ES-I3 (cell line): ENCODE measurements around the gene RAET1E.
"Not testable (repeated sequence)": the region's sequence is repeated elsewhere in the genome, so short reads cannot be mapped to it uniquely, and the experiment has no call there.

Experiments used
- H3K36me3 ChIP-seq: 2 replicates; pipeline ENCODE4 v1.6.1; 2013; ENCODE audit warnings: mild to moderate bottlenecking, low read length, control low read depth, moderate library complexity; ENCODE audit not compliant: insufficient read depth
- H3K4me1 ChIP-seq: 2 replicates; pipeline ENCODE4 v1.6.1; 2013; ENCODE audit warnings: mild to moderate bottlenecking, control low read depth, low read length; ENCODE audit not compliant: insufficient read depth
- H3K9ac ChIP-seq: 2 replicates; pipeline ENCODE4 v1.6.1; 2013; ENCODE audit warnings: low read depth, mild to moderate bottlenecking, low read length, moderate library complexity
- H3K9me3 ChIP-seq: 2 replicates; pipeline ENCODE4 v1.6.1; 2013; ENCODE audit warnings: mild to moderate bottlenecking, low read length, moderate library complexity; ENCODE audit not compliant: control insufficient read depth, insufficient read depth

Gene RAET1E

DNA sequence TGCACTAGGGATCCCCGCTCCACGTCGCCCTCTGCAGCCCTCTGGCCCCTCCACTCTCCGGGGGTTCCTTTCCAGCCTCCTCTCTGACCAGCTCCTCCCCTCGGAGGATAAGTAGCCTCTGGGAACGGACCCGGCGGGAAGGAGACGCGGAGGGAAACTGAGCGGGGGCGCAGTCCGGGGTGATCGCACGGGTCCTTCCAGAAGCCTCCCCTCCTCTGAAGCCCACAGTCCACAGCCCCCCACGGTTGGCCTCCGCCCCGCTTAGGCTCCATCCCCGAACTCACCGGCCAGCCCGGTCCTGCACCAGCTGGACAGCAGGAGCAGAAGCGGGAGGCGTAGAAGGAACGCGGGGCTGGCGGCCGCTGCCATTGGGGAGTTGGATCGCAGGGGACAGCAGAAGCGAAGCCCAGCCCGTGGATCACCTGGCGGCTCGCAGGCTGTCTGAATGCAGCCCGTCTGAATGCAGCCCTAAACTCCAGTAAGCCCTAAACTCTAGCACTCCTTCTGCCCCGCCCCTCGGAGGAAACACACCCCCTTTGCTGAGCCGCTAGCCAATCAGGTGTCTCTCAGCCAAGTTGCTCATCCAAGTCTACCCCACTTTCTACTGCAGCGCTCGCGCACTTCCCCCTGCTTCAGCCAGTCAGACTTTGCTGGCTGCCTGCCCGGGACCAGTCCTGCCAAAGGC lies 24.9 kb upstream of the RAET1E start, which contains the start of gene RAET1G:
Gene RAET1G (minus strand): TSS at position 480 of the 685 bp plus-strand sequence. CDS start 111 bp downstream, at position 369.
- no peaks in the 10 kb centered on the region for H3K4me1 ChIP-seq
- no peaks in the 10 kb centered on the region; the same call in 1 of the 2 replicates for H3K9me3 ChIP-seq
- H3K9ac ChIP-seq: peak within 1 kb of the TSS; percentile 49; the same call in 1 of the 2 replicates
- H3K36me3 ChIP-seq: no peaks in the 10 kb centered on the region

GRCh38 chr6:149922091-149922490 lies 24.2 kb upstream of the RAET1E start:
- H3K9me3 ChIP-seq, H3K4me1 ChIP-seq, H3K36me3 ChIP-seq: not testable (repeated sequence)
- H3K9ac ChIP-seq: peak overlapping the region; percentile 43; the same call in 1 of the 2 replicates

DNA sequence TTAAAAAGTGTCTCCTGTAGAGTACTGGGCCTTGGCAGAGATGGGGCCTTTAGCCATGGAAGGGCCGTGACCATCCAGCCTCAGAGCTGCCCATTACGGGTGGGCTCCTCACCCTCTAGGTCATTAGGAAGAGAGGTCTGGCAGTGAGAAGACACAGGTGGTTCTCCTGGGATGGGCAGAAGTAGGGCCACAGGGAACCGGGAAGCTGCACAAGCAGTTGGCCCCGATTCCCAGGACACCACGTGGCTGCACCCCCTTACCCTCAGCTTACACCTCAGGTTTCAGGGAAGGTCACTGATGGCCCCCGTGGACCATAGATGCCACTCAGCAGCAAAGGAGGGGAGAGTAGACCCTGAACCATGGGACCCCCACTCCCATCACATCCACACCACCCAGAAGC lies 23.4 kb upstream of the RAET1E start:
- H3K9ac ChIP-seq: no peak overlapping the region

GRCh38 chr6:149919834-149920225 lies 21.9 kb upstream of the RAET1E start:
- H3K9me3 ChIP-seq: no peaks in the 10 kb centered on the region; the same call in 1 of the 2 replicates
- H3K4me1 ChIP-seq: no peaks in the 10 kb centered on the region
- H3K36me3 ChIP-seq: no peaks in the 10 kb centered on the region
- no peak overlapping the region for H3K9ac ChIP-seq

More for the DNA sequence above, 23.4 kb upstream of the RAET1E start:
- Histone ChIP-seq H3K9me3 (no peaks in the 10 kb centered on the region; the same call in 1 of the 2 replicates), H3K36me3 (no peaks in the 10 kb centered on the region), H3K4me1 (no peaks in the 10 kb centered on the region)

- not testable (repeated sequence) for H3K4me1 ChIP-seq, H3K9ac ChIP-seq, H3K9me3 ChIP-seq, H3K36me3 ChIP-seq
Observed at GRCh38 chr6:149919126-149919833, 21.4 kb upstream of the RAET1E start.

DNA sequence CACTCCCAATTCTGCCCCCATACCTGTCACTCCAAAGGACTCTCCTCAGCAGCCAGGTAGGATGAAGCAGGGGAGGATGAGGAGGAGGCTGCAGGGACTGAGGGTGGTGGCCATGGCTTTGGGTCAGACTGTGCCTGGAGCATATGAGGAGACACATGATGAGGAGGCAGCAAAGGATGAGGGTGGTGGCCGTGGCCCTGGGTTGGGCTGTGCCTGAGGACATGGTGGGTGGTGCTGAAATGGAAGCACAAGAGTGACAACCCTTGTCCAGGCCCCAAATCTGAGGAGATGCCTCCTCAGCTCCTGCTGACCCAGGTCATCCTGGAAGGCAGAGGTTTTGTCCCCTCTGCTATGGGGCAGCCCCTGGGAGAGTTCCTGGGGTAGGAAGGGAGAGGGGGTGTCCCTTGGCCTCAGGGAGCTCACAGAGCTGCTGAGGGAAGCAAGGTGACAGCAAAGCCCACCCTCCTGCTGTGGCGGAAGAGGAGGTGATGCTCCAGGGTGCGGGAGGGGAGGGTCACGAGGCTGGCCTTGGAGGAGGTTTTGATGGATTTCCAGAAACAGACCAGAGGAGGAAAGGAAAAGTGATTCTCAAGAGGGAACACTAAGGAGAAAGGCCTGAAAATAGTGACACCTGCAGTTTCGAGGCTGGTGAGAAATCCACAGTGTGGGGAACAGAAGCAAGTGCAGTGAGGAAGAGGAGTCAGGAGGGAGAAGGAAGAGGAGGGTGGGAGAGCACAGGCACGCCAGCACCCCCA lies 20.4 kb upstream of the RAET1E start:
- no peak overlapping the region for H3K9ac ChIP-seq
- no peaks in the 10 kb centered on the region for H3K9me3 ChIP-seq
- H3K4me1 ChIP-seq: no peaks in the 10 kb centered on the region
- H3K36me3 ChIP-seq: no peaks in the 10 kb centered on the region

GRCh38 chr6:149917679-149918078 lies 19.8 kb upstream of the RAET1E start:
- H3K9ac ChIP-seq: no peak overlapping the region
- no peaks in the 10 kb centered on the region for H3K9me3 ChIP-seq
- H3K36me3 ChIP-seq: no peaks in the 10 kb centered on the region
- H3K4me1 ChIP-seq: no peaks in the 10 kb centered on the region

DNA sequence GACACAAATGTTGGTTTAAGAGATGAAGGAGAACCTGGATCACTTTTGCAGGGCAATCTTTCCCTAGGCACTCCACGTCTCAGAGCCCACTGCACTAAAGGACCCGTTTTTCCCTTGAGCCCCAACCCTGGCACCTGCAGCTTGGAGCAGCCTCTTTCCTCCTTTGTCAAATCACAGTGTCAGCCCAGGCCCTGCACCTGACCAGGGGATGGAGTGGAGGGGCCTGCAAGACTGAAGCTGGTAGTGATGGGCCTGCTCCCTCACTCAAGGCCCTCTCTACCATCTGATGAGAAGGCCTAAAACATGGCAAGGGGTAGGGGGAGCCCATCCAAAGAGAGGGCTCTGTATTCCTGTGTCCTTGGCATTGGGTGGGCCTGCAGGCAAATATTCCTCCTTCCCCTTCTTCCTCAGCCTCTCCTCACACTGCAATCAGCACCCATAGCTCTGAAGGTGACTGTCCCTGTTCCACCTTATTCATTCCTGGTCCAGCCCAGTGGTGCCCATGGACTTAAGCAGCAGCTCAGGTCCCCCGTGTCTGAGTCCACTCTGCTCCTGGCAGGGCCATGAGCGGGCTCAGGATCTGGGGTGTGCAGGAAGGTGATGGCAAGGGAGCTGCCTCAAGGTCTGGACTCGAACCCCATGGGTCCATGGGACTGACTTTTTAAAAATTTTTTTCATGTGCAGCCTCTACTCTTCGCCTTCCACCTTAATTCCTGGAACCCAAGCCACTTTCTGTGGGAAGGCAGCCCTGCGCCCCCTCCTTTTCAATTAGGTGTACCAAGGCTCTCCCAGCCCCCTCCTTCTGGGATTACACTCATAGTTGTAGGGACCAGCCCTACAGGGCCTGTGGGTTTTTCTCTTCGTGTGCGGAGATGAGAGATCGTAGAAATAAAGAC lies 18.3 kb upstream of the RAET1E start:
- no peaks in the 10 kb centered on the region for H3K36me3 ChIP-seq
- no peaks in the 10 kb centered on the region for H3K4me1 ChIP-seq
- H3K9ac ChIP-seq: no peak overlapping the region
- no peaks in the 10 kb centered on the region for H3K9me3 ChIP-seq

- Histone ChIP-seq H3K9me3 (no peaks in the 10 kb centered on the region), H3K4me1 (no peaks in the 10 kb centered on the region), H3K36me3 (no peaks in the 10 kb centered on the region), H3K9ac (no peak overlapping the region)
Observed at GRCh38 chr6:149913540-149914240, 15.8 kb upstream of the RAET1E start.

GRCh38 chr6:149913085-149913484 lies 15.2 kb upstream of the RAET1E start:
- H3K9me3 ChIP-seq: no peaks in the 10 kb centered on the region
- H3K4me1 ChIP-seq: no peaks in the 10 kb centered on the region
- H3K36me3 ChIP-seq: no peaks in the 10 kb centered on the region
- no peak overlapping the region for H3K9ac ChIP-seq

GRCh38 chr6:149912680-149913079 lies 14.8 kb upstream of the RAET1E start:
- not testable (repeated sequence) for H3K9me3 ChIP-seq, H3K36me3 ChIP-seq, H3K4me1 ChIP-seq, H3K9ac ChIP-seq

DNA sequence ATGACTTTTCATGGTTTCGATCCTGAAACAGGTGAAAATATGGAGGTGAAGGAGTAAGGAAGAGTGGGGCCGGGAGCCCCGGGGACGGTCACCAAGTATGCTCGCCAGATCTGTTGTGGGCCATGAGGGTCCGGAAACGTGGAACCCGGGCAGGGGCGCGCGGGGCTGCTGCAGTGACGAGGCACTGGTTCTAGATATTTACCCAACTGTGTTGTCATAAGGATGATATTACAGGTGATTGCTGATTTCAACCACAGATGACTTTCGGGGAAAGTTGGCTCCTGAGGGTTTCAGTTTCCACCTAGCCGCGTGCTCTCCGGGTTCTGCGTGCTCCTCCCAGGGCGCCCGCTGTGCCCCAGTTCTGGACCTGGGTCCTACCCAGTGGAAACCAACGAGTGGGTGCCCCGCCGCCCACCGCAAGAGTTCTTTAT lies 12.8 kb upstream of the RAET1E start:
- H3K9ac ChIP-seq: no peak overlapping the region
- H3K36me3 ChIP-seq: no peaks in the 10 kb centered on the region
- H3K4me1 ChIP-seq: no peaks in the 10 kb centered on the region
- H3K9me3 ChIP-seq: no peaks in the 10 kb centered on the region

DNA sequence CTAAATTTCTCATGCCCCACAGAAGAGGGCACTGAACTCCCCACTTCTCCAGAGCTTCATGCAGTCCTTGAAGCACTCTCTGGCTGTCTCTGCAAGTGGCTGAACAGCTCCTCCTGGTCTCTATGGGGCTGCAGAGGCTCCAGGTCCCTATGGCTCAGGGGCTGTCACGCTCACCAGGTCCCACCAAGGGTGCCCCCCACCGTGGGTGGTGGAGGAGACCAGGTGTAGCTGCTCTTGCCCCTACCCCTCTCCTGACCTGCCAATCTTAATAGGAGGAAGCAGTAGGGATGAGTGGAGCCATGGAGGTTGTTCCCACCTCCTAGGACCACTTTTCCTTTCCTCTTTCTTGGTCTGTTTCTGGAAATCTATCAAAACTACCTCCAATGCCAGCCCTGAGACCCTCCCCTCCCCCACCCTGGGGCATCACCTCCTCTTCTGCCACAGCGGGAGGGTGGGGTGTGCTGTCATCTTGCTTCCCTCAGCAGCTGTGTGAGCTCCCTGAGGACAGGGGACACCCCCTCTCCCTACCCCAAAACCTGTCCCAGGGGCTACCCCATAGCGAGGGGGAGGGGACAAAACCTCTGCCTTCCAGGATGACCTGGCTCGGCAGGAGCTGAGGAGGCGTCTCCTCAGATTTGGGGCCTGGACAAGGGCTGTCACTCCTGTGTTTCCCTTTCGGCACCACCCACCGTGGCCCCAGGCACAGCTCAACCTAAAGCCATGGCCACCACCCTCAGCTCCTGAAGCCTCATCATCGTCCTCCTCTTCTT lies 12.0 kb upstream of the RAET1E start:
- Histone ChIP-seq H3K9me3 (no peaks in the 10 kb centered on the region), H3K4me1 (no peaks in the 10 kb centered on the region), H3K36me3 (no peaks in the 10 kb centered on the region), H3K9ac (no peak overlapping the region)
